Sigmoid colon (tissue), 4 donors: ENCODE measurements around the gene TMEM109.

Experiments
- EP300 ChIP-seq, 4 donors: sonication (generic); formaldehyde crosslinking; IDR thresholded peaks; one replicate each; pipeline ENCODE4 v1.6.1; 2017; ENCODE audit warnings: antibody characterized with exemption in 4 of 4
- POLR2A ChIP-seq, 2 donors: fragments of 450-650 bp; IDR thresholded peaks; one replicate each; pipeline ENCODE4 v1.6.1; 2016; ENCODE audit warnings: antibody characterized with exemption in 2 of 2, mild to moderate bottlenecking in 2 of 2, moderate library complexity in 2 of 2
- TF ChIP-seq, protein P1 (sequence below), 4 experiments: fragments of 450-650 bp in 3 of 4; fragments of 200-600 bp in 1 of 4; IDR thresholded peaks; one replicate each; pipeline ENCODE4 v1.5.1; 2016 to 2019; ENCODE audit warnings: antibody characterized with exemption in 4 of 4, mild to moderate bottlenecking in 3 of 4, moderate library complexity in 2 of 4

GRCh38 chr11:60905047-60905446, 8.9 kb upstream of the TMEM109 start:
- TF ChIP-seq, protein P1, sequence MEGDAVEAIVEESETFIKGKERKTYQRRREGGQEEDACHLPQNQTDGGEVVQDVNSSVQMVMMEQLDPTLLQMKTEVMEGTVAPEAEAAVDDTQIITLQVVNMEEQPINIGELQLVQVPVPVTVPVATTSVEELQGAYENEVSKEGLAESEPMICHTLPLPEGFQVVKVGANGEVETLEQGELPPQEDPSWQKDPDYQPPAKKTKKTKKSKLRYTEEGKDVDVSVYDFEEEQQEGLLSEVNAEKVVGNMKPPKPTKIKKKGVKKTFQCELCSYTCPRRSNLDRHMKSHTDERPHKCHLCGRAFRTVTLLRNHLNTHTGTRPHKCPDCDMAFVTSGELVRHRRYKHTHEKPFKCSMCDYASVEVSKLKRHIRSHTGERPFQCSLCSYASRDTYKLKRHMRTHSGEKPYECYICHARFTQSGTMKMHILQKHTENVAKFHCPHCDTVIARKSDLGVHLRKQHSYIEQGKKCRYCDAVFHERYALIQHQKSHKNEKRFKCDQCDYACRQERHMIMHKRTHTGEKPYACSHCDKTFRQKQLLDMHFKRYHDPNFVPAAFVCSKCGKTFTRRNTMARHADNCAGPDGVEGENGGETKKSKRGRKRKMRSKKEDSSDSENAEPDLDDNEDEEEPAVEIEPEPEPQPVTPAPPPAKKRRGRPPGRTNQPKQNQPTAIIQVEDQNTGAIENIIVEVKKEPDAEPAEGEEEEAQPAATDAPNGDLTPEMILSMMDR (IDR thresholded peaks at IDR 0.05) = no peak
- TF ChIP-seq EP300 (IDR thresholded peaks at IDR 0.05) = no peak
- no peak for TF ChIP-seq POLR2A (IDR thresholded peaks at IDR 0.05)
